IMR-90 (cell line): ENCODE results near the gene VWA7. TPM values are rescaled to one million over a fixed set of nuclear protein-coding genes. Genes with fewer than 3 reads are reported as not detected.
A peak's percentile ranks its signal among the peaks of the same experiment; 100 is the strongest.

ENCODE experiments used
- ATAC-seq: fragments of 200-7000 bp; cut with Tn5 transposase; 2 replicates; pipeline ENCODE4 v1.9.1; 2020; ENCODE audit warnings: low read depth, mild to moderate bottlenecking, moderate library complexity
- BruUV-seq: library from RNA; stranded (reverse); fragments of 400-500 nt; replicated peaks from 2 replicates; lab custom pipeline; 2021; lab: Mats Ljungman, UMichigan
- CTCF ChIA-PET: fragments of 300-600 bp; formaldehyde crosslinking; extraction: SDS; loops from one replicate; lab custom pipeline; 2021; ENCODE audit warnings: antibody characterized with exemption; lab: Yijun Ruan, JAX
- POLR2A ChIA-PET: fragments of 300-600 bp; sonication (Branson Sonifier 250); formaldehyde crosslinking; loops from one replicate; lab custom pipeline; 2022; ENCODE audit warnings: antibody characterized with exemption; ENCODE audit not compliant: unreplicated experiment; lab: Charles Lee
- DNase-seq: peaks from one replicate; pipeline ENCODE4 v3.0.0; 2013
- H2AFZ ChIP-seq: replicated peaks from 2 replicates; pipeline ENCODE3; 2013; ENCODE audit warnings: low read length, mild to moderate bottlenecking; ENCODE audit not compliant: poor library complexity
- H2AK5ac ChIP-seq: 2 replicates; pipeline ENCODE4 v1.6.1; 2013; ENCODE audit warnings: low read depth, low read length, inconsistent platforms
- H2AK9ac ChIP-seq: replicated peaks from 2 replicates; pipeline ENCODE3; 2013; ENCODE audit warnings: mild to moderate bottlenecking, low read depth, low read length, moderate library complexity; ENCODE audit not compliant: poor library complexity
- H2BK120ac ChIP-seq: 2 replicates; pipeline ENCODE4 v1.6.1; 2013; ENCODE audit warnings: low read depth, low read length, inconsistent platforms
- H2BK15ac ChIP-seq: 3 replicates; pipeline ENCODE4 v1.6.1; 2013; ENCODE audit warnings: low read depth, low read length, inconsistent platforms
- H2BK20ac ChIP-seq: 2 replicates; pipeline ENCODE4 v1.6.1; 2013; ENCODE audit warnings: low read depth, mild to moderate bottlenecking, inconsistent platforms, low read length, moderate library complexity
- H2BK5ac ChIP-seq: 2 replicates; pipeline ENCODE4 v1.6.1; 2013; ENCODE audit warnings: mild to moderate bottlenecking, low read depth, low read length, inconsistent platforms; ENCODE audit not compliant: poor library complexity, severe bottlenecking
- H3K14ac ChIP-seq: replicated peaks from 2 replicates; pipeline ENCODE4 v1.6.1; 2013; ENCODE audit warnings: low read depth, low read length, inconsistent platforms
- H3K18ac ChIP-seq: 2 replicates; pipeline ENCODE4 v1.6.1; 2013; ENCODE audit warnings: low read depth, low read length, control low read depth
- H3K23ac ChIP-seq: 2 replicates; pipeline ENCODE4 v1.6.1; 2013; ENCODE audit warnings: low read depth, low read length, inconsistent platforms
- H3K27ac ChIP-seq: 2 replicates; pipeline ENCODE4 v1.5.1; 2013; ENCODE audit warnings: mild to moderate bottlenecking, control low read depth, low read length; ENCODE audit not compliant: insufficient read depth
- H3K27me3 ChIP-seq: 2 replicates; pipeline ENCODE4 v1.6.1; 2013; ENCODE audit warnings: low read length; ENCODE audit not compliant: control insufficient read depth, insufficient read depth
- H3K36me3 ChIP-seq: 2 replicates; pipeline ENCODE4 v1.6.1; 2013; ENCODE audit warnings: low read length, mixed read lengths; ENCODE audit not compliant: control insufficient read depth, insufficient read depth
- H3K4ac ChIP-seq: 2 replicates; pipeline ENCODE4 v1.6.1; 2013; ENCODE audit warnings: low read depth, low read length, inconsistent platforms
- H3K4me1 ChIP-seq: 2 replicates; pipeline ENCODE4 v1.6.1; 2013; ENCODE audit warnings: low read length, mixed read lengths; ENCODE audit not compliant: control insufficient read depth, insufficient read depth
- H3K4me2 ChIP-seq: 2 replicates; pipeline ENCODE4 v1.6.1; 2013; ENCODE audit warnings: low read depth, mild to moderate bottlenecking, control low read depth, low read length, moderate library complexity
- H3K4me3 ChIP-seq: 2 replicates; pipeline ENCODE4 v1.5.1; 2013; ENCODE audit warnings: low read depth, mild to moderate bottlenecking, control low read depth, low read length, moderate library complexity; ENCODE audit not compliant: insufficient read depth
- H3K56ac ChIP-seq: 2 replicates; pipeline ENCODE4 v1.6.1; 2013; ENCODE audit warnings: low read length, inconsistent platforms; ENCODE audit not compliant: insufficient read depth; ENCODE audit errors: extremely low read depth
- H3K79me1 ChIP-seq, 2 experiments: 2 replicates each; pipeline ENCODE4 v1.6.1; 2013; ENCODE audit warnings: low read length in 2 of 2, inconsistent platforms in 1 of 2, low read depth in 1 of 2
- H3K9ac ChIP-seq: 2 replicates; pipeline ENCODE4 v1.6.1; 2013; ENCODE audit warnings: low read depth, low read length, control low read depth
- H3K9me1 ChIP-seq: 2 replicates; pipeline ENCODE4 v1.6.1; 2013; ENCODE audit warnings: low read length, inconsistent platforms; ENCODE audit not compliant: insufficient read depth
- H3K9me3 ChIP-seq: 2 replicates; pipeline ENCODE4 v1.6.1; 2013; ENCODE audit warnings: low read length; ENCODE audit not compliant: control insufficient read depth, insufficient read depth
- H4K20me1 ChIP-seq: 2 replicates; pipeline ENCODE4 v1.6.1; 2013; ENCODE audit warnings: low read length, inconsistent platforms; ENCODE audit not compliant: insufficient read depth
- H4K5ac ChIP-seq: 2 replicates; pipeline ENCODE4 v1.6.1; 2013; ENCODE audit warnings: mild to moderate bottlenecking, low read depth, low read length, control low read depth
- H4K8ac ChIP-seq, 2 experiments: 2 replicates each; pipeline ENCODE4 v1.6.1; 2013; ENCODE audit warnings: low read depth in 2 of 2, low read length in 2 of 2, control low read depth in 1 of 2, inconsistent platforms in 1 of 2
- H4K91ac ChIP-seq: 2 replicates; pipeline ENCODE4 v1.6.1; 2013; ENCODE audit warnings: low read depth, low read length, inconsistent platforms; ENCODE audit not compliant: insufficient read depth
- BHLHE40 ChIP-seq: fragments of 150-350 bp; IDR thresholded peaks from 2 replicates; pipeline ENCODE4 v1.6.1; 2016; ENCODE audit warnings: mild to moderate bottlenecking, low read depth, low read length
- CEBPB ChIP-seq: IDR thresholded peaks from 2 replicates; pipeline ENCODE4 v1.6.1; 2012; ENCODE audit warnings: low read depth, low read length, improper control_type of control experiment
- CHD1 ChIP-seq: IDR thresholded peaks from 2 replicates; pipeline ENCODE4 v1.6.1; 2012; ENCODE audit warnings: low read depth, low read length, improper control_type of control experiment
- FOS ChIP-seq: fragments of 150-350 bp; IDR thresholded peaks from 2 replicates; pipeline ENCODE4 v1.6.1; 2016; ENCODE audit warnings: low read depth, low read length
- MAFK ChIP-seq: IDR thresholded peaks from 2 replicates; pipeline ENCODE4 v1.6.1; 2012; ENCODE audit warnings: low read depth, low read length, improper control_type of control experiment
- MAZ ChIP-seq: IDR thresholded peaks from 2 replicates; pipeline ENCODE4 v1.6.1; 2012; ENCODE audit warnings: low read depth, mild to moderate bottlenecking, low read length, improper control_type of control experiment, moderate library complexity, borderline replicate concordance
- MXI1 ChIP-seq: IDR thresholded peaks from 2 replicates; pipeline ENCODE4 v1.6.1; 2012; ENCODE audit warnings: low read depth, mild to moderate bottlenecking, low read length, moderate library complexity, borderline replicate concordance
- NFE2L2 ChIP-seq: fragments of 150-350 bp; IDR thresholded peaks from 2 replicates; pipeline ENCODE4 v1.6.1; 2016; ENCODE audit warnings: low read depth, mild to moderate bottlenecking, low read length
- POLR2A ChIP-seq: IDR thresholded peaks from 2 replicates; pipeline ENCODE4 v1.6.1; 2012; ENCODE audit warnings: mild to moderate bottlenecking, low read depth, low read length
- RAD21 ChIP-seq: IDR thresholded peaks from 2 replicates; pipeline ENCODE4 v1.6.1; 2012; ENCODE audit warnings: low read length, improper control_type of control experiment
- RCOR1 ChIP-seq: IDR thresholded peaks from 2 replicates; pipeline ENCODE4 v1.6.1; 2012; ENCODE audit warnings: mild to moderate bottlenecking, low read length, improper control_type of control experiment; ENCODE audit not compliant: insufficient replicate concordance
- RFX5 ChIP-seq: IDR thresholded peaks from 2 replicates; pipeline ENCODE4 v1.8.0; 2012; ENCODE audit warnings: low read depth, mild to moderate bottlenecking, low read length, moderate library complexity
- SMC3 ChIP-seq: fragments of 150-350 bp; IDR thresholded peaks from 2 replicates; pipeline ENCODE4 v1.6.1; 2016; ENCODE audit warnings: low read depth, mild to moderate bottlenecking, antibody characterized with exemption, low read length, moderate library complexity
- WGBS, 2 experiments: methylation state at CpG; one replicate each; pipeline versions ENCODE4 v1.1.5 to v1.1.7; 2013; ENCODE audit warnings: missing lambda C conversion rate in 2 of 2; ENCODE audit not compliant: insufficient read length in 1 of 2; ENCODE audit errors: extremely low coverage in 2 of 2; 5-methylcytosine and 5-hydroxymethylcytosine counted together
- dilution Hi-C: fragments of 300-500 bp; cut with HindIII; formaldehyde crosslinking; loops from one replicate; pipeline ENCODE4 v1.14.3; 2018; ENCODE audit warnings: low sequenced_read_pairs; ENCODE audit not compliant: unreplicated experiment
- in situ Hi-C: fragments of 300-500 bp; cut with MboI; formaldehyde crosslinking; loops from 3 replicates; pipeline ENCODE4 v1.14.3; 2019; ENCODE audit warnings: low sequenced_read_pairs, inconsistent platforms, mixed read lengths
- intact Hi-C: fragments of 100-400 bp; cut with micrococcal nuclease; formaldehyde crosslinking; loops from 2 replicates; pipeline ENCODE4 v1.10.0; 2022
- polyA plus RNA-seq, 3 experiments: library from polyadenylated mRNA; depleted of rRNA; stranded (reverse); fragments of >200 nt; gene quantifications; 2 replicates each; pipeline ENCODE4 v1.2.3, GENCODE V29; 2012; ENCODE audit warnings: low replicate concordance in 1 of 3
- total RNA-seq: library from RNA; depleted of rRNA; stranded (reverse); fragments of >200 nt; gene quantifications from 2 replicates; pipeline ENCODE4 v1.2.3, GENCODE V29; 2012
- TF ChIP-seq, protein P1 (sequence below): fragments of 150-350 bp; IDR thresholded peaks from 2 replicates; pipeline ENCODE4 v1.6.1; 2016; ENCODE audit warnings: low read depth, mild to moderate bottlenecking, low read length, moderate library complexity, borderline replicate concordance
- TF ChIP-seq, protein P2 (sequence below): conservative IDR thresholded peaks from 2 replicates; pipeline ENCODE4 v1.5.1; 2012; ENCODE audit warnings: mild to moderate bottlenecking, low read depth, low read length, improper control_type of control experiment
- TF ChIP-seq, protein P3 (sequence below): fragments of 150-350 bp; IDR thresholded peaks from 2 replicates; pipeline ENCODE4 v1.6.1; 2017; ENCODE audit warnings: mild to moderate bottlenecking, antibody characterized with exemption, low read length, low read depth

The VWA7 gene
- total and polyA plus RNA-seq, 2 of the 4 experiments (the other 2 are of a cell fraction): under 0.01 to 1.4 TPM

DNA sequence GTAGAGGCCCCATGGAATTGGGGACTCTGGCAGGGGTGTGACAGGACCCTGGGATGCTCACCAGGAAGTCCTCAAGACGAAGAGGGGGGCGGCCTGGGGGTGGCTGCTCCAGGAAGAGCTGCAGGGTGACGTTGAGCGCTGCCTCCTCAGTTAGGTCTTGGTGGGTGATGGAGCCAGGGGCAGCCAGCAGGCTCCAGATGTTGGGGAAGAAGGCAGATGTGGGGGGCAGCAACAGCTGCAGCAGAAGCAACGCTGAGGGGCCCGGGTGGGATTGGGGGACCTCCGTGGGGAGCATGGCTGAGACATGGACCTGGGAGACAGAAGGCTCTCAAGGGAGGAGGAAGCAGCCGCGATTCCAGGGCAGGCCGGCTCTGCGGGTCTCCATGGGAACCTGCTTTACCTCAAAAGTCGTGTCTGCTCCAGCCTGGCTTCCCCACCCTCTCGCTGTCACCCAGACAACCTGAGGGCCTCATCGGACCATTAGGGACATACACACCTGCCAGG is 591 bp downstream of the VWA7 start:
- H3K18ac ChIP-seq: no peak overlapping the region
- peak overlapping the region; percentile 83 for H2AFZ ChIP-seq
- no peak overlapping the region for H3K27ac ChIP-seq
- no peak overlapping the region for H4K5ac ChIP-seq
- 68% methylated on average over 9 of the region's 14 CpGs; no CpG with 5 or more reads in 1 of the 2 experiments for WGBS, 2 experiments
- H3K4me1 ChIP-seq: peaks cover 10% of the 10 kb centered on the region
- CTCF ChIA-PET: no interaction called here
- H3K23ac ChIP-seq: no peak overlapping the region
- no peak overlapping the region for H3K4me3 ChIP-seq
- no peak overlapping the region for H2BK120ac ChIP-seq
- H3K27me3 ChIP-seq: no peaks in the 10 kb centered on the region
- H2BK5ac ChIP-seq: no peak overlapping the region
- intact Hi-C loops: no loop called here
- H3K36me3 ChIP-seq: peaks cover 34% of the 10 kb centered on the region
- H3K4ac ChIP-seq: peak overlapping the region; percentile 73
- H4K20me1 ChIP-seq: no peaks in the 10 kb centered on the region
- dilution Hi-C loops: no loop called here
- H4K91ac ChIP-seq: no peak overlapping the region; the same call in 1 of the 2 replicates
- H3K56ac ChIP-seq: no peak overlapping the region
- H2BK20ac ChIP-seq: no peak overlapping the region
- BruUV-seq: no TSS peak
- H3K9me3 ChIP-seq: no peaks in the 10 kb centered on the region
- TF ChIP-seq RFX5: no peak
- TF ChIP-seq, protein P1, sequence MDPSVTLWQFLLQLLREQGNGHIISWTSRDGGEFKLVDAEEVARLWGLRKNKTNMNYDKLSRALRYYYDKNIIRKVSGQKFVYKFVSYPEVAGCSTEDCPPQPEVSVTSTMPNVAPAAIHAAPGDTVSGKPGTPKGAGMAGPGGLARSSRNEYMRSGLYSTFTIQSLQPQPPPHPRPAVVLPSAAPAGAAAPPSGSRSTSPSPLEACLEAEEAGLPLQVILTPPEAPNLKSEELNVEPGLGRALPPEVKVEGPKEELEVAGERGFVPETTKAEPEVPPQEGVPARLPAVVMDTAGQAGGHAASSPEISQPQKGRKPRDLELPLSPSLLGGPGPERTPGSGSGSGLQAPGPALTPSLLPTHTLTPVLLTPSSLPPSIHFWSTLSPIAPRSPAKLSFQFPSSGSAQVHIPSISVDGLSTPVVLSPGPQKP: no peak
- no peak for TF ChIP-seq RAD21
- no peak for TF ChIP-seq CHD1
- TF ChIP-seq MXI1: no peak
- TF ChIP-seq RCOR1: no peak
- TF ChIP-seq FOS: no peak
- no peak for TF ChIP-seq MAFK
- TF ChIP-seq CEBPB: no peak
- no peak for TF ChIP-seq POLR2A
- no peak for TF ChIP-seq NFE2L2
- TF ChIP-seq, protein P2, sequence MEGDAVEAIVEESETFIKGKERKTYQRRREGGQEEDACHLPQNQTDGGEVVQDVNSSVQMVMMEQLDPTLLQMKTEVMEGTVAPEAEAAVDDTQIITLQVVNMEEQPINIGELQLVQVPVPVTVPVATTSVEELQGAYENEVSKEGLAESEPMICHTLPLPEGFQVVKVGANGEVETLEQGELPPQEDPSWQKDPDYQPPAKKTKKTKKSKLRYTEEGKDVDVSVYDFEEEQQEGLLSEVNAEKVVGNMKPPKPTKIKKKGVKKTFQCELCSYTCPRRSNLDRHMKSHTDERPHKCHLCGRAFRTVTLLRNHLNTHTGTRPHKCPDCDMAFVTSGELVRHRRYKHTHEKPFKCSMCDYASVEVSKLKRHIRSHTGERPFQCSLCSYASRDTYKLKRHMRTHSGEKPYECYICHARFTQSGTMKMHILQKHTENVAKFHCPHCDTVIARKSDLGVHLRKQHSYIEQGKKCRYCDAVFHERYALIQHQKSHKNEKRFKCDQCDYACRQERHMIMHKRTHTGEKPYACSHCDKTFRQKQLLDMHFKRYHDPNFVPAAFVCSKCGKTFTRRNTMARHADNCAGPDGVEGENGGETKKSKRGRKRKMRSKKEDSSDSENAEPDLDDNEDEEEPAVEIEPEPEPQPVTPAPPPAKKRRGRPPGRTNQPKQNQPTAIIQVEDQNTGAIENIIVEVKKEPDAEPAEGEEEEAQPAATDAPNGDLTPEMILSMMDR: no peak
- TF ChIP-seq, protein P3, sequence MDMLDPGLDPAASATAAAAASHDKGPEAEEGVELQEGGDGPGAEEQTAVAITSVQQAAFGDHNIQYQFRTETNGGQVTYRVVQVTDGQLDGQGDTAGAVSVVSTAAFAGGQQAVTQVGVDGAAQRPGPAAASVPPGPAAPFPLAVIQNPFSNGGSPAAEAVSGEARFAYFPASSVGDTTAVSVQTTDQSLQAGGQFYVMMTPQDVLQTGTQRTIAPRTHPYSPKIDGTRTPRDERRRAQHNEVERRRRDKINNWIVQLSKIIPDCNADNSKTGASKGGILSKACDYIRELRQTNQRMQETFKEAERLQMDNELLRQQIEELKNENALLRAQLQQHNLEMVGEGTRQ: no peak
- TF ChIP-seq SMC3: no peak
- TF ChIP-seq MAZ: no peak
- TF ChIP-seq BHLHE40: no peak
- ATAC-seq (0 out of 2 replicates have a peak, but pooled peaks have one; percentile 6), DNase-seq (no peak)
- 0 out of 2 replicates have a peak overlapping the region, but pooled peaks have one; percentile 59 for H3K14ac ChIP-seq
- H3K9me1 ChIP-seq: 0 out of 2 replicates have a peak, but pooled peaks cover 8% of the 10 kb centered on the region
- no peak overlapping the region for H3K9ac ChIP-seq
- 0 out of 4 replicates have a peak, but pooled peaks cover 0 to 2% of the 10 kb centered on the region in 2 experiments for H3K79me1 ChIP-seq
- peak overlapping the region; percentile 96 for H2AK9ac ChIP-seq
- no peak overlapping the region for H3K4me2 ChIP-seq
- H2AK5ac ChIP-seq: peak overlapping the region; percentile 43
- in situ Hi-C loops: no loop called here
- H2BK15ac ChIP-seq: no peak overlapping the region
- POLR2A ChIA-PET: no interaction called here
- H4K8ac ChIP-seq: peak overlapping the region in 1 of 2 experiments; percentile 75; a peak in 1 of 4 replicates
